PC-3 (cell line): ENCODE results near the gene CHAF1B. TPM values are rescaled to one million over a fixed set of nuclear protein-coding genes. Genes with fewer than 3 reads are reported as not detected.
"Not testable (repeated sequence)": the region's sequence is repeated elsewhere in the genome, so short reads cannot be mapped to it uniquely, and the experiment has no call there.

Experiments
- ATAC-seq: fragments of 200-7000 bp; cut with Tn5 transposase; 2 replicates; pipeline ENCODE4 v1.9.1; 2020; ENCODE audit warnings: mild to moderate bottlenecking, moderate library complexity
- BruUV-seq: library from RNA; stranded (reverse); fragments of 400-500 nt; replicated peaks from 2 replicates; lab custom pipeline; 2021; lab: Mats Ljungman, UMichigan
- CTCF ChIA-PET: fragments of 300-600 bp; sonication (Branson Sonifier 250); formaldehyde crosslinking; loops from one replicate; lab custom pipeline; 2022; ENCODE audit warnings: antibody characterized with exemption; lab: Charles Lee
- POLR2A ChIA-PET: fragments of 300-600 bp; sonication (Branson Sonifier 250); formaldehyde crosslinking; loops from one replicate; lab custom pipeline; 2022; ENCODE audit warnings: antibody characterized with exemption; ENCODE audit not compliant: unreplicated experiment; lab: Charles Lee
- DNase-seq: peaks from one replicate; pipeline ENCODE4 v3.0.0-alpha.2; 2015
- H2AFZ ChIP-seq: fragments of 300-600 bp; sonication (generic); 2 replicates; pipeline ENCODE4 v1.6.0; 2016; ENCODE audit warnings: antibody characterized with exemption, low read length
- H3F3A ChIP-seq: fragments of 300-600 bp; sonication (generic); one replicate; pipeline ENCODE4 v1.6.0; 2017; ENCODE audit warnings: antibody characterized with exemption, low read length, control low read depth, mild to moderate bottlenecking; ENCODE audit not compliant: unreplicated experiment
- H3K27ac ChIP-seq: fragments of 300-600 bp; sonication (generic); 2 replicates; pipeline ENCODE4 v1.5.1; 2016; ENCODE audit warnings: mild to moderate bottlenecking, low read length
- H3K27me3 ChIP-seq: fragments of 300-600 bp; sonication (generic); 2 replicates; pipeline ENCODE4 v1.6.1; 2016; ENCODE audit warnings: low read length, mixed read lengths
- H3K36me3 ChIP-seq: fragments of 300-600 bp; sonication (generic); 2 replicates; pipeline ENCODE4 v1.6.1; 2016; ENCODE audit warnings: low read depth, mixed run types, low read length, mixed read lengths
- H3K4me1 ChIP-seq: fragments of 300-600 bp; sonication (generic); 2 replicates; pipeline ENCODE4 v1.5.1; 2016; ENCODE audit warnings: low read length; ENCODE audit not compliant: insufficient read depth
- H3K4me2 ChIP-seq: fragments of 300-600 bp; sonication (generic); 2 replicates; pipeline ENCODE4 v1.6.0; 2016; ENCODE audit warnings: low read length
- H3K4me3 ChIP-seq: fragments of 300-600 bp; sonication (generic); 2 replicates; pipeline ENCODE4 v1.5.1; 2016; ENCODE audit warnings: mild to moderate bottlenecking, low read length, mixed read lengths
- H3K79me2 ChIP-seq: fragments of 300-600 bp; sonication (generic); 2 replicates; pipeline ENCODE4 v1.6.1; 2017; ENCODE audit warnings: low read length, mixed read lengths
- H3K9ac ChIP-seq: fragments of 300-600 bp; sonication (generic); 2 replicates; pipeline ENCODE4 v1.6.0; 2016; ENCODE audit warnings: mild to moderate bottlenecking, low read length
- H3K9me2 ChIP-seq: fragments of 300-600 bp; sonication (generic); replicated peaks from 2 replicates; pipeline ENCODE4 v1.6.1; 2016; ENCODE audit warnings: mixed run types, low read length, mixed read lengths
- H3K9me3 ChIP-seq: fragments of 300-600 bp; sonication (generic); 2 replicates; pipeline ENCODE4 v1.6.1; 2016; ENCODE audit warnings: low read length, mixed read lengths
- H4K20me1 ChIP-seq: fragments of 300-600 bp; sonication (generic); 2 replicates; pipeline ENCODE4 v1.6.1; 2016; ENCODE audit warnings: low read length, mixed read lengths
- EZH2 ChIP-seq: fragments of 300-600 bp; sonication (generic); IDR thresholded peaks from one replicate; pipeline ENCODE4 v1.6.1; 2017; ENCODE audit warnings: antibody characterized with exemption, mild to moderate bottlenecking, low read length; ENCODE audit not compliant: unreplicated experiment
- EZH2phosphoT487 ChIP-seq: fragments of 300-600 bp; sonication (generic); IDR thresholded peaks from 2 replicates; pipeline ENCODE4 v1.6.1; 2018; ENCODE audit warnings: mild to moderate bottlenecking, antibody characterized with exemption, low read length, borderline replicate concordance
- intact Hi-C: fragments of 100-400 bp; cut with micrococcal nuclease; formaldehyde crosslinking; loops from 2 replicates; pipeline ENCODE4 v1.9.0; 2023
- total RNA-seq: library from RNA; depleted of rRNA; stranded (reverse); fragments of >200 nt; gene quantifications from 2 replicates; pipeline ENCODE4 v1.2.3, GENCODE V29; 2014
- TF ChIP-seq, protein P1 (sequence below): fragments of 300-600 bp; sonication (generic); conservative IDR thresholded peaks from 2 replicates; pipeline ENCODE4 v1.5.1; 2017; ENCODE audit warnings: antibody characterized with exemption, low read depth, mild to moderate bottlenecking, low read length

CHAF1B gene
- total RNA-seq, 1 experiment from 2014 or later: 19.0 TPM

DNA sequence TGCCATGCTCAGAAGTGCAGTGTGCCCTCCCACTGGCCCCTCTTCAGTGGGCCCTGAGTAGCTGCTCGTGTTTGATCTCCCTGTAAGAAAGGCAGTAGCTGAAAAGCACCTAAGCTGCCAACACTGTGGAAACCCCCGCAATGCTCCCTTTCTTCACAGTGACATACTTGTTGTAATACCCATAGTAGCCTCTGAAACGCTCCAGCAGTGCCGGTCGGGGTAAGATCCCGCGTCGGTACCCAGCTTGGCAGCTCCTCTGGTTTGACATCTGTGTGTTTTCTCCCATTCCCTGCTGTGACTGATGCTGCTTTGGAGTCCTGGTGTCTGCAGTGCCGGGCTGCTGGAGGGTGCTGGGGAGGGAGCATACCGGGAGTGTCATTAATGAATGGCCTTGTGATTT is 3.6 kb downstream of the CHAF1B start:
- Histone ChIP-seq H3K9ac (no peak overlapping the region), H2AFZ (no peak overlapping the region), H4K20me1 (no peaks in the 10 kb centered on the region), H3F3A (peaks cover 6% of the 10 kb centered on the region), H3K4me3 (no peak overlapping the region), H3K9me3 (no peaks in the 10 kb centered on the region), H3K27me3 (no peaks in the 10 kb centered on the region), H3K36me3 (0 out of 2 replicates have a peak, but pooled peaks cover 3% of the 10 kb centered on the region), H3K79me2 (peaks cover 16% of the 10 kb centered on the region), H3K4me2 (no peak overlapping the region), H3K4me1 (peaks cover 6% of the 10 kb centered on the region), H3K9me2 (no peaks in the 10 kb centered on the region), H3K27ac (no peak overlapping the region)
- no peak for ATAC-seq
- CTCF ChIA-PET: interaction anchor here (0.6 to 0.7 kb wide), 2 partner anchors 69 to 210 kb away, joined by 4 to 7 read pairs; partner anchors contain the start of gene MORC3
- no TSS peak for BruUV-seq
- POLR2A ChIA-PET: no interaction called here
- intact Hi-C loops: no loop called here
- DNase-seq: no peak
- TF ChIP-seq EZH2phosphoT487 (no peak), EZH2 (no peak)

DNA sequence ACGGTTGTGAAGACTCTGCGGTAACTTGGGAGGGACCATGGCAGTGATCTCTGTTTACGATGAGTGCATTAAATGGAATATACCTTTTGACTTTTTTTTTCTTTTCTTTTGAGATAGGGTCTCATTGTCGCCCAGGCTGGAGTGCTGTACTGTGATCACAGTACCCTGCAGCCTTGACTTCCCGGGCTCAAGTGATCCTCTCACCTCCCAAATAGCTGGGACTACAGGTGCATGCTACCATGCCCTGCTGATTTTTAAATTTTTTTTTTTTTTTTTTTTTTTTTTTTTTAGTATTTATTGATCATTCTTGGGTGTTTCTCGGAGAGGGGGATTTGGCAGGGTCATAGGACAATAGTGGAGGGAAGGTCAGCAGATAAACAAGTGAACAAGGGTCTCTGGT is 6.5 kb downstream of the CHAF1B start:
- H3K79me2 ChIP-seq, DNase-seq, H3K27ac ChIP-seq, ATAC-seq, H3K9me3 ChIP-seq, CTCF ChIA-PET, H3K4me1 ChIP-seq, H3K9ac ChIP-seq, H3F3A ChIP-seq, H3K27me3 ChIP-seq, H4K20me1 ChIP-seq, intact Hi-C loops, BruUV-seq, POLR2A ChIA-PET, H3K4me3 ChIP-seq, H2AFZ ChIP-seq, H3K9me2 ChIP-seq, H3K4me2 ChIP-seq: not testable (repeated sequence)
- peaks cover 10% of the 10 kb centered on the region; the same call in 1 of the 2 replicates for H3K36me3 ChIP-seq

DNA sequence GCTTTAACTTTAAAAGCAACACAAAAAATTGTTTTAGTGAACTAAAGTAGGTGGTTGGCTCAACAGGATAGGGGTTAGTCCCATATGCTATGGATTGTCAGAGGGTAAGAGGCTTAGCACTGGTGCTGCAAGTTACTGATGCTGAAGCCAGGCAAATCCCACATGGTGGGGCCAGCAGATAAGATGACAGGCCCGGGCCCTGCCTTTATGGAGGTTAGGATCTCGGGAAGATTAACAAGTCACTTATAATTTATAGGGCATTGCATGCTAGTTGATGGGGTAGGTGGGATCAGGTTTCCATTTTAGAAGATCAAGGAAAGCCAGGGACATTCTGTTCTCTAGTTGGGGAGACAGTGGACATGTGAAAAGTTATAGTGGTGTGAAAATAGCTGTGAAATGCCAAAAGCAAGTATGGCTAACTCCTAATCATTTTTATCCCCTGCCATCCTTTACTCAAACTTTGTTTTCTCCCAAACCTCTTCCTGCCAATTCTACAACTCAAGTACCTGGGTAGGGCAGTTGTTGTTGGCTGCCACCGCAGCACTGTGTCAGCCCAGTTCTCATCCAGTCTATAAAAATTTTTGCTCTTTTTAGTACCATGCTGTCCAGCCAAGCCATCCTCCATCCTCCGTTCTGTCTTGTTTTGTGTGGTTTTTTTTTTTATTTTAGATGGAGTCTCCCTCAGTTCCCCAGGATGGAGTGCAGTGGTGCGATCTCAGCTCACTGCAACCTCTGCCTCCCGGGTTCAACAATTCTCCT is 10.3 kb downstream of the CHAF1B start:
- H3K9ac ChIP-seq: no peak overlapping the region
- ATAC-seq: no peak
- DNase-seq: no peak
- ChIA-PET POLR2A (no interaction called here), CTCF (no interaction called here)
- BruUV-seq: no TSS peak
- H2AFZ ChIP-seq: no peak overlapping the region
- H4K20me1 ChIP-seq: no peaks in the 10 kb centered on the region
- no peaks in the 10 kb centered on the region for H3K79me2 ChIP-seq
- no peak overlapping the region for H3K4me3 ChIP-seq
- H3K9me2 ChIP-seq: no peaks in the 10 kb centered on the region
- no peaks in the 10 kb centered on the region for H3K4me1 ChIP-seq
- no peak overlapping the region for H3K4me2 ChIP-seq
- intact Hi-C loops: no loop called here
- TF ChIP-seq EZH2 (no peak), EZH2phosphoT487 (no peak)
- TF ChIP-seq, protein P1, sequence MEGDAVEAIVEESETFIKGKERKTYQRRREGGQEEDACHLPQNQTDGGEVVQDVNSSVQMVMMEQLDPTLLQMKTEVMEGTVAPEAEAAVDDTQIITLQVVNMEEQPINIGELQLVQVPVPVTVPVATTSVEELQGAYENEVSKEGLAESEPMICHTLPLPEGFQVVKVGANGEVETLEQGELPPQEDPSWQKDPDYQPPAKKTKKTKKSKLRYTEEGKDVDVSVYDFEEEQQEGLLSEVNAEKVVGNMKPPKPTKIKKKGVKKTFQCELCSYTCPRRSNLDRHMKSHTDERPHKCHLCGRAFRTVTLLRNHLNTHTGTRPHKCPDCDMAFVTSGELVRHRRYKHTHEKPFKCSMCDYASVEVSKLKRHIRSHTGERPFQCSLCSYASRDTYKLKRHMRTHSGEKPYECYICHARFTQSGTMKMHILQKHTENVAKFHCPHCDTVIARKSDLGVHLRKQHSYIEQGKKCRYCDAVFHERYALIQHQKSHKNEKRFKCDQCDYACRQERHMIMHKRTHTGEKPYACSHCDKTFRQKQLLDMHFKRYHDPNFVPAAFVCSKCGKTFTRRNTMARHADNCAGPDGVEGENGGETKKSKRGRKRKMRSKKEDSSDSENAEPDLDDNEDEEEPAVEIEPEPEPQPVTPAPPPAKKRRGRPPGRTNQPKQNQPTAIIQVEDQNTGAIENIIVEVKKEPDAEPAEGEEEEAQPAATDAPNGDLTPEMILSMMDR: no peak
- no peaks in the 10 kb centered on the region for H3K27me3 ChIP-seq
- no peaks in the 10 kb centered on the region for H3F3A ChIP-seq
- H3K27ac ChIP-seq: no peak overlapping the region
- H3K36me3 ChIP-seq: peaks cover 19% of the 10 kb centered on the region; the same call in 1 of the 2 replicates
- no peaks in the 10 kb centered on the region for H3K9me3 ChIP-seq
